ENCODE measurements around the gene WNT6. TPM values are rescaled to one million over a fixed set of nuclear protein-coding genes. Genes with fewer than 3 reads are reported as not detected.
A peak's percentile ranks its signal among the peaks of the same experiment; 100 is the strongest.

The WNT6 gene
- total and polyA plus RNA-seq, 12 donors: 0.06 to 2.2 (median 0.67) TPM; not detected in 2

DNA sequence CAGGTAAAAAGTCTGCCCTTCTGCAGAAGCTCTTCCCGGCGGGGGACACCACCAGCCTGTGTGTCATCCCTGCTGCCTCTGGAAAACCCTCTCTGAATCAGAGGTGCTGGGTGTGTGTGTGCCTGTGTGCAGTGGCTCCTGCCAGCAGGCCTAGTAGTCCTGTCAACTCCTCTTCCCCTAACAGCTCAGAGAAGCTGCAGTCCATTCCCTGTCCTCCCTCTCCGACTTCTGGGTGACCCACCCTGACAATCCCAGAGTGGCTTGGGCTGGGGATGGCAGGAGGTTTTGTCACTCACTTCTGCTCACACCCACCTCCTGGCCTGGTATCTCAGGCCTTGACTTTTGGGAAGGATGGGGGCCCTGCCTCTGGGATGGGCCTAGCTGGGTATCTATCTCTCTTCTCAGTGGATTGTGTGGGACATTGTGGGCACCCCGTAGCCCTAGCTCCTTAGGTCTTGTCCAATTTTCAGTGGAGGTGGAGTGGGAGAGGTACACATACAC, 23.3 kb downstream of the WNT6 start:
- no peak for TF ChIP-seq POLR2A (IDR thresholded peaks at IDR 0.05)
- TF ChIP-seq, protein P1, sequence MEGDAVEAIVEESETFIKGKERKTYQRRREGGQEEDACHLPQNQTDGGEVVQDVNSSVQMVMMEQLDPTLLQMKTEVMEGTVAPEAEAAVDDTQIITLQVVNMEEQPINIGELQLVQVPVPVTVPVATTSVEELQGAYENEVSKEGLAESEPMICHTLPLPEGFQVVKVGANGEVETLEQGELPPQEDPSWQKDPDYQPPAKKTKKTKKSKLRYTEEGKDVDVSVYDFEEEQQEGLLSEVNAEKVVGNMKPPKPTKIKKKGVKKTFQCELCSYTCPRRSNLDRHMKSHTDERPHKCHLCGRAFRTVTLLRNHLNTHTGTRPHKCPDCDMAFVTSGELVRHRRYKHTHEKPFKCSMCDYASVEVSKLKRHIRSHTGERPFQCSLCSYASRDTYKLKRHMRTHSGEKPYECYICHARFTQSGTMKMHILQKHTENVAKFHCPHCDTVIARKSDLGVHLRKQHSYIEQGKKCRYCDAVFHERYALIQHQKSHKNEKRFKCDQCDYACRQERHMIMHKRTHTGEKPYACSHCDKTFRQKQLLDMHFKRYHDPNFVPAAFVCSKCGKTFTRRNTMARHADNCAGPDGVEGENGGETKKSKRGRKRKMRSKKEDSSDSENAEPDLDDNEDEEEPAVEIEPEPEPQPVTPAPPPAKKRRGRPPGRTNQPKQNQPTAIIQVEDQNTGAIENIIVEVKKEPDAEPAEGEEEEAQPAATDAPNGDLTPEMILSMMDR (IDR thresholded peaks at IDR 0.05): no peak
- H3K4me3 ChIP-seq: peak overlapping the region in 1 of 4 donors; percentile 49
- no peak overlapping the region for H3K27ac ChIP-seq
- H3K27me3 ChIP-seq: peaks cover 41% of the 10 kb centered on the region
- no peak for DNase-seq
- H3K36me3 ChIP-seq (replicated peaks in 1 of 2): no peaks in the 10 kb centered on the region
- no peaks in the 10 kb centered on the region for H3K9me3 ChIP-seq (replicated peaks in 1 of 3)
- 76 to 80% (median 78%) methylated on average over 3 to 4 of the region's 4 CpGs for WGBS, 4 donors
- intact Hi-C loops (cut with DNase I): no loop called here
- H3K4me1 ChIP-seq (replicated peaks in 1 of 2): peaks cover 12 to 15% of the 10 kb centered on the region in 2 donors

DNA sequence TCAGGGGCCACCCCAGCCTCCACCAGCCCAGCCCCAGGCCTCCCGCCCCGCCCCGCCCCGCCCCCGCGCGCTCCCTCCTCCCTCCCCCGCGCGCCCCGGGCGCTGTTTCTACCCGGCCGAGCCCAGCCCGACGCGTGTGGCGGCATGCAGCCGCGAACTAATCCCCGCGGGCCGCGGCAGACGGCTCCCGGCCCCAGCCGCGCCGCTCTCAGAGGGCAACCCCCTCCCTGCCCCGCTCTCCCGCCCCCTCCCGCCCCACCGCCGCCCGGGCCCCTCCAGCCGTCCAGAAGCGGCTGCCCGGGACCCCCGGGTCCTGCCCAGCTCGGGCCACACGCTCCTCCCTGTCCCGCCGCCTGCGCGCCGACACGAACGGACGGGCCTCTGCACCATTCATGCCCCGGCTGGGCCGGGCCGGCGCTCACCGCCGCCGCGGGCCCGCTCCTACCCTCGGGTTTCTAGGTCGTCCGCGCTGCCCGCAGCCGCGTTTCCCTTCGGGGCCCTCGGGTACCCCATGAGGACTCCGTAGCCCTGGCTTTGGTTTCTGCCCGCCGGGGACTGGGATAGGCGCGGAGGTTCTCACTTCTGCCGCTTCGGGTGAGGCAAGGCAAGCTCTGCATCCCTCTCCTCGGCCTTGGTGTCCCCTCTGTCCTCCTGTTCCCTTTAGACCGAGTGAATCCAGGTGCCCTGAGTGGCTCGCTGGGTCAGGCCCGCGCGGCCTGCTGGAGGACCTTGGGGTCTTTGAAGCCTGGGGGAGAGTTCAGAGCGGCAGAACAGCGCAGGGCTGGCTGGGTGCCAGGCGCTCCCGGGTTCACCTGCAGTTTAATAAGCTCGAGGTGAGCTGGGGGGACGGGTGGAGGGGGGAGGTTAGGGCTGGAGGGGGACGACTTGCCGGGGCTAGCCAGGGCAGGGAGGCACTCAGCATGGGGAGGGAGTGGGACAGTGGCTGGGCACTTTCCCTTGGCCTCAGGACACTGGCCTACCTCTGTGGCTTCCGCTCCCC, 24.2 kb downstream of the WNT6 start:
- peaks cover 12 to 15% of the 10 kb centered on the region in 2 donors for H3K4me1 ChIP-seq (replicated peaks in 1 of 2)
- no peak for TF ChIP-seq POLR2A (IDR thresholded peaks at IDR 0.05)
- intact Hi-C loops (cut with DNase I): no loop called here
- no peak overlapping the region for H3K27ac ChIP-seq
- peaks cover 36% of the 10 kb centered on the region for H3K27me3 ChIP-seq
- no peaks in the 10 kb centered on the region for H3K9me3 ChIP-seq (replicated peaks in 1 of 3)
- H3K36me3 ChIP-seq (replicated peaks in 1 of 2): no peaks in the 10 kb centered on the region
- no peak for DNase-seq
- peak overlapping the region in 1 of 4 donors; percentile 49 for H3K4me3 ChIP-seq
- WGBS, 4 donors: 8 to 41% (median 18%) methylated on average over 4 to 89 of the region's 89 CpGs

DNA sequence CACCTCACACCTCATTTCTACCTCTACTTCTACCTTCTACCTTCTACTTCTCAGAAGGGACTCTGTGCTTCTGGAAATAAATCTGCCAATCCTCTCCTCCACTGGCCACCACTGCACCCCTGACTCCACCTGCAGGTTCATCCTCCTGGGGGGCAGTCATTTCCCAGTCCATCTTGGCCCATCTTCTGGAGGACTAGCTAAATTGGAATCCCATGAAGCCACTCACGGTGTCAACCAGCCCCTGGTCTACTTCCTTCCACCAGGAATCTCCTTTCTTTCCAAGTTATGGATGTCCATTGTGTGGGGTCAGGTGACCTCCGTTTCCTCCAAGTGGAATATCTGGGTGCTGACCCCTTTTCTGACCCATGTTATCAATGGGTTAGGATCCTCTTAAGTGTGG, 24.9 kb downstream of the WNT6 start:
- 83 to 90% (median 88%) methylated on average over 2 of the region's 2 CpGs for WGBS, 4 donors
- H3K27me3 ChIP-seq: peaks cover 29% of the 10 kb centered on the region
- DNase-seq: no peak

DNA sequence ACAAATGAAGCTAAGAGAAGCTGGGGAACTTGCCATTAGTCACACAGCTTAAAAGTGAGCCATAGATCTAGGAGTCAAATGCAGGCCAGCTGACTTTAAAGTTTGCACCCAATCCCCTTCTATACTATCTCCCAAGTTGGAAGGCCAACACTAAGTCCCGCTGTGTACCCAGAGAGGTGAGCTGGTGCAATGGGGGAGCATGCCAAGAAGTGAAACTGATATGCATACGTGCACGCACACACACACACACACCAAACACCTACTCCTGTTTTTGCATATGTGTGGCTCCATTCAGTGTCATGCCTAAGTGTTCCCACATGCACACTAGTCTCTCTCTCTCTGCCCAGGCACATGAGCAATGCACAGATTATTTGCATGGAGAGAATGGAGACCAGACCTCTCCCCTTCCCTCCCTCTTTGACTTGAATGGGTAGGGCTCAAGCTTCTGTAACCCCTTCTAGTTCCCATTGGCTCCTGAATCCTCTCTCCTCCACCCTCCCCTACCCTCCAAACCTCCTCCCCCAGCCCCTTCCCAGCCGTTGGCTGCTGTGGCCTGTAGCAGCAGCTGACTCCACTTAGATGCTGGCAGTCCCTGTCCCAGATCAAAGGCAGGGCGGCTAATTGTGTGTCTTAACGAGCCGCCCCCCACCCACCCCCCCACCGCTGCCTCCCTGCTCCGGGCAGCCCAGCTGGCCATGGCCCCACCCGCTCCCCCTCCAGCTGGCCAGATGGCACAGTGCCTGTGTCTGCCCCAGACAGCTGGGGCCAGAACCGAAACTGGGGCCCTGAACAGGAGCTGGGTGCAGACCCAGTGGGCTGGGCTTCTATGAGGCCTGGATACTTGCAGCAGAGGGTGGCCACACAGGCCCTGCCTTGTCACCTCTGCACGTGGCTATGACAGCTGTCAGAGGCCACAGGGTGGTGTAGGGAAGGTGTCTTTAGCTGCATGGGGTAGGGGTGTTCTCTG, 26.7 kb downstream of the WNT6 start:
- H3K4me1 ChIP-seq (replicated peaks in 1 of 2): peaks cover 5 to 6% of the 10 kb centered on the region in 2 donors
- H3K4me3 ChIP-seq: no peak overlapping the region
- H3K27me3 ChIP-seq: peaks cover 13% of the 10 kb centered on the region
- H3K27ac ChIP-seq: no peak overlapping the region
- DNase-seq: no peak
- intact Hi-C loops (cut with DNase I): no loop called here
- TF ChIP-seq, protein P1 (IDR thresholded peaks at IDR 0.05): no peak
- 69 to 89% (median 76%) methylated on average over 6 to 12 of the region's 12 CpGs for WGBS, 4 donors
- no peaks in the 10 kb centered on the region for H3K9me3 ChIP-seq (replicated peaks in 1 of 3)
- no peaks in the 10 kb centered on the region for H3K36me3 ChIP-seq (replicated peaks in 1 of 2)

More for the DNA sequence above, 24.9 kb downstream of the WNT6 start:
- Histone ChIP-seq H3K27ac (no peak overlapping the region), H3K4me3 (no peak overlapping the region), H3K9me3 (replicated peaks in 1 of 3) (no peaks in the 10 kb centered on the region), H3K4me1 (replicated peaks in 1 of 2) (peaks cover 12 to 15% of the 10 kb centered on the region in 2 donors), H3K36me3 (replicated peaks in 1 of 2) (no peaks in the 10 kb centered on the region)
- intact Hi-C loops (cut with DNase I): no loop called here
- TF ChIP-seq, protein P1 (IDR thresholded peaks at IDR 0.05): no peak
- TF ChIP-seq POLR2A (IDR thresholded peaks at IDR 0.05): no peak
